H9 (cell line): ENCODE results near the gene WEE1. TPM values are rescaled to one million over a fixed set of nuclear protein-coding genes. Genes with fewer than 3 reads are reported as not detected.
A peak's percentile ranks its signal among the peaks of the same experiment; 100 is the strongest.

ENCODE experiments used
- DNase-seq: peaks from one replicate; pipeline ENCODE4 v3.0.0-alpha.2; 2017
- H2AFZ ChIP-seq: one replicate; pipeline ENCODE4 v1.6.1; 2013; ENCODE audit warnings: mild to moderate bottlenecking, low read length, control low read depth, moderate library complexity
- H2AK5ac ChIP-seq: 2 replicates; pipeline ENCODE4 v1.6.1; 2013; ENCODE audit warnings: low read length, control low read depth, mixed read lengths; ENCODE audit not compliant: insufficient read length
- H2BK120ac ChIP-seq: one replicate; pipeline ENCODE4 v1.6.1; 2013; ENCODE audit warnings: low read depth, mild to moderate bottlenecking, low read length, control low read depth, inconsistent platforms; ENCODE audit not compliant: poor library complexity, severe bottlenecking
- H2BK12ac ChIP-seq: 2 replicates; pipeline ENCODE4 v1.6.1; 2013; ENCODE audit warnings: low read length, control low read depth, mixed read lengths, low read depth; ENCODE audit not compliant: insufficient read length
- H2BK15ac ChIP-seq: 2 replicates; pipeline ENCODE4 v1.6.1; 2013; ENCODE audit warnings: low read depth, low read length, control low read depth
- H2BK20ac ChIP-seq: one replicate; pipeline ENCODE4 v1.6.1; 2013; ENCODE audit warnings: low read depth, mild to moderate bottlenecking, low read length, control low read depth, inconsistent platforms; ENCODE audit not compliant: poor library complexity, severe bottlenecking
- H2BK5ac ChIP-seq: 2 replicates; pipeline ENCODE4 v1.6.1; 2013; ENCODE audit warnings: low read length, control low read depth, mixed read lengths; ENCODE audit not compliant: insufficient read length
- H3K14ac ChIP-seq: 2 replicates; pipeline ENCODE4 v1.6.1; 2013; ENCODE audit warnings: low read length, control low read depth; ENCODE audit not compliant: insufficient read depth
- H3K18ac ChIP-seq: 2 replicates; pipeline ENCODE4 v1.6.1; 2013; ENCODE audit warnings: low read depth, mild to moderate bottlenecking, mixed read lengths, low read length, control low read depth; ENCODE audit not compliant: insufficient read length
- H3K23ac ChIP-seq: 2 replicates; pipeline ENCODE4 v1.6.1; 2013; ENCODE audit warnings: low read length, control low read depth, mixed read lengths, low read depth; ENCODE audit not compliant: insufficient read length
- H3K23me2 ChIP-seq: 2 replicates; pipeline ENCODE4 v1.6.1; 2013; ENCODE audit warnings: low read depth, mild to moderate bottlenecking, mixed read lengths, low read length, control low read depth; ENCODE audit not compliant: insufficient read length, poor library complexity, severe bottlenecking
- H3K27ac ChIP-seq: 2 replicates; pipeline ENCODE4 v1.5.1; 2013; ENCODE audit warnings: low read length, control low read depth, mixed read lengths, low read depth; ENCODE audit not compliant: insufficient read length
- H3K27me3 ChIP-seq: 2 replicates; pipeline ENCODE4 v1.6.1; 2013; ENCODE audit warnings: low read length, control low read depth, inconsistent platforms; ENCODE audit not compliant: insufficient read depth
- H3K4ac ChIP-seq: 2 replicates; pipeline ENCODE4 v1.6.1; 2013; ENCODE audit warnings: low read depth, mild to moderate bottlenecking, control low read depth, inconsistent platforms, low read length, moderate library complexity
- H3K4me1 ChIP-seq: 2 replicates; pipeline ENCODE4 v1.6.1; 2013; ENCODE audit warnings: low read length, control low read depth, inconsistent platforms; ENCODE audit not compliant: insufficient read depth
- H3K4me2 ChIP-seq: 2 replicates; pipeline ENCODE4 v1.6.1; 2013; ENCODE audit warnings: low read length, control low read depth, mixed read lengths; ENCODE audit not compliant: insufficient read length, insufficient read depth
- H3K56ac ChIP-seq: 2 replicates; pipeline ENCODE4 v1.6.1; 2013; ENCODE audit warnings: low read depth, mild to moderate bottlenecking, mixed read lengths, low read length, control low read depth; ENCODE audit not compliant: insufficient read length
- H3K79me1 ChIP-seq: 2 replicates; pipeline ENCODE4 v1.6.1; 2013; ENCODE audit warnings: low read depth, mild to moderate bottlenecking, moderate library complexity, low read length, control low read depth, inconsistent platforms; ENCODE audit not compliant: insufficient read depth, poor library complexity, severe bottlenecking
- H3K79me2 ChIP-seq: 2 replicates; pipeline ENCODE4 v1.6.1; 2013; ENCODE audit warnings: low read length, control low read depth, inconsistent platforms; ENCODE audit not compliant: insufficient read depth
- H3K9ac ChIP-seq: 2 replicates; pipeline ENCODE4 v1.6.1; 2013; ENCODE audit warnings: low read length, control low read depth, mixed read lengths; ENCODE audit not compliant: insufficient read length; ENCODE audit errors: extremely low read depth
- H3K9me3 ChIP-seq: one replicate; pipeline ENCODE4 v1.6.1; 2013; ENCODE audit warnings: low read depth, low read length, inconsistent platforms; ENCODE audit not compliant: control insufficient read depth
- H3T11ph ChIP-seq: one replicate; pipeline ENCODE4 v1.6.1; 2013; ENCODE audit warnings: mild to moderate bottlenecking, low read length, control low read depth, inconsistent platforms
- H4K20me1 ChIP-seq: one replicate; pipeline ENCODE4 v1.6.1; 2013; ENCODE audit not compliant: control insufficient read depth, insufficient read length, insufficient read depth
- H4K5ac ChIP-seq: 2 replicates; pipeline ENCODE4 v1.6.1; 2013; ENCODE audit warnings: low read depth, mild to moderate bottlenecking, mixed read lengths, low read length, control low read depth; ENCODE audit not compliant: insufficient read length
- H4K8ac ChIP-seq: replicated peaks from 2 replicates; pipeline ENCODE4 v1.6.1; 2013; ENCODE audit warnings: low read length, control low read depth, mixed read lengths, low read depth; ENCODE audit not compliant: insufficient read length
- H4K91ac ChIP-seq: 2 replicates; pipeline ENCODE4 v1.6.1; 2013; ENCODE audit warnings: low read depth, mild to moderate bottlenecking, moderate library complexity, mixed read lengths, low read length, control low read depth; ENCODE audit not compliant: insufficient read length
- H3K27ac Mint-ChIP-seq, 3 experiments: 2 replicates in 2 of 3; 3 replicates in 1 of 3; pipeline ENCODE4 v1.8.0; 2020 to 2021; ENCODE audit warnings: mixed read lengths in 3 of 3, mild to moderate bottlenecking in 1 of 3, moderate library complexity in 1 of 3
- H3K27me3 Mint-ChIP-seq: 2 replicates; pipeline ENCODE4 v1.8.0; 2021; ENCODE audit warnings: low read depth, mild to moderate bottlenecking, moderate library complexity, mixed read lengths
- H3K36me3 Mint-ChIP-seq, 3 experiments: 2 replicates in 2 of 3; 3 replicates in 1 of 3; pipeline ENCODE4 v1.8.0; 2020 to 2021; ENCODE audit warnings: low read depth in 3 of 3, mixed read lengths in 3 of 3; ENCODE audit not compliant: insufficient read depth in 1 of 3
- H3K4me1 Mint-ChIP-seq, 2 experiments: 2 replicates each; pipeline ENCODE4 v1.8.0; 2020; ENCODE audit warnings: mixed read lengths in 2 of 2
- H3K4me3 Mint-ChIP-seq, 2 experiments: 2 replicates in 1 of 2; 3 replicates in 1 of 2; pipeline ENCODE4 v1.8.0; 2020 to 2021; ENCODE audit warnings: mild to moderate bottlenecking in 2 of 2, mixed read lengths in 2 of 2, moderate library complexity in 1 of 2
- H3K9me3 Mint-ChIP-seq, 2 experiments: 2 replicates in 1 of 2; 3 replicates in 1 of 2; pipeline ENCODE4 v1.8.0; 2020; ENCODE audit warnings: mild to moderate bottlenecking in 2 of 2, mixed read lengths in 2 of 2, moderate library complexity in 1 of 2
- CTCF ChIP-seq: fragments of 200-600 bp; sonication (generic); conservative IDR thresholded peaks from 3 replicates; pipeline ENCODE4 v1.8.0; 2021; ENCODE audit warnings: antibody characterized with exemption, mild to moderate bottlenecking
- WGBS: extraction: QIAGEN DNeasy Blood & Tissue Kit; methylation state at CpG from one replicate; pipeline ENCODE4 v1.1.7; 2013; ENCODE audit warnings: missing lambda C conversion rate, low lambda C conversion rate, mixed read lengths; ENCODE audit not compliant: insufficient read length; ENCODE audit errors: extremely low coverage; 5-methylcytosine and 5-hydroxymethylcytosine counted together
- total RNA-seq: library from RNA; stranded (reverse); gene quantifications from 2 replicates; pipeline ENCODE4 v1.2.1, GENCODE V29; 2021

Gene WEE1
- total RNA-seq, 1 experiment from 2014 or later, result 142 TPM

GRCh38 chr11:9573775-9574621, 528 bp downstream of the WEE1 start:
- Histone ChIP-seq H2BK15ac (no peak overlapping the region), H4K8ac (no peak overlapping the region), H4K91ac (no peak overlapping the region), H3K79me1 (no peaks in the 10 kb centered on the region), H3T11ph (no peak overlapping the region), H2BK20ac (no peak overlapping the region), H2BK12ac (no peak overlapping the region), H3K4me2 (peak overlapping the region; percentile 62), H3K23me2 (peaks cover 12% of the 10 kb centered on the region), H4K20me1 (no peaks in the 10 kb centered on the region), H4K5ac (no peak overlapping the region), H3K56ac (no peak overlapping the region), H2BK5ac (no peak overlapping the region), H3K23ac (no peak overlapping the region), H2AK5ac (no peak overlapping the region), H3K4me1 (peaks cover 3% of the 10 kb centered on the region; the same call in 1 of the 2 replicates), H3K14ac (peak overlapping the region; percentile 93), H2AFZ (no peak overlapping the region), H3K79me2 (peaks cover 26% of the 10 kb centered on the region), H2BK120ac (no peak overlapping the region), H3K9ac (peak overlapping the region; percentile 92), H3K4ac (no peak overlapping the region; the same call in 1 of the 2 replicates), H3K27ac (no peak overlapping the region), H3K27me3 (no peaks in the 10 kb centered on the region), H3K18ac (peak overlapping the region; percentile 82), H3K9me3 (no peaks in the 10 kb centered on the region)
- Mint-ChIP-seq H3K36me3 (peaks cover 39 to 44% (median 44%) of the 10 kb centered on the region in 3 experiments), H3K4me1 (peaks cover 37 to 45% of the 10 kb centered on the region in 2 experiments), H3K27ac (peak overlapping the region; percentile 91 to 98 (median 96); a peak in 4 of 7 replicates), H3K4me3 (peak overlapping the region; percentile 95 to 98), H3K9me3 (peaks cover 0 to 8% of the 10 kb centered on the region in 2 experiments; a peak in 1 of 5 replicates), H3K27me3 (no peaks in the 10 kb centered on the region)
- DNase-seq, result no peak
- no CpG with 5 or more reads among the region's 122 CpGs for WGBS
- no peak for TF ChIP-seq CTCF
